ENCODE measurements around the gene LUZP2.

Gene LUZP2

GRCh38 chr11:24747275-24748251 lies 250.7 kb downstream of the LUZP2 start (continued):
- TF ChIP-seq, protein P1, sequence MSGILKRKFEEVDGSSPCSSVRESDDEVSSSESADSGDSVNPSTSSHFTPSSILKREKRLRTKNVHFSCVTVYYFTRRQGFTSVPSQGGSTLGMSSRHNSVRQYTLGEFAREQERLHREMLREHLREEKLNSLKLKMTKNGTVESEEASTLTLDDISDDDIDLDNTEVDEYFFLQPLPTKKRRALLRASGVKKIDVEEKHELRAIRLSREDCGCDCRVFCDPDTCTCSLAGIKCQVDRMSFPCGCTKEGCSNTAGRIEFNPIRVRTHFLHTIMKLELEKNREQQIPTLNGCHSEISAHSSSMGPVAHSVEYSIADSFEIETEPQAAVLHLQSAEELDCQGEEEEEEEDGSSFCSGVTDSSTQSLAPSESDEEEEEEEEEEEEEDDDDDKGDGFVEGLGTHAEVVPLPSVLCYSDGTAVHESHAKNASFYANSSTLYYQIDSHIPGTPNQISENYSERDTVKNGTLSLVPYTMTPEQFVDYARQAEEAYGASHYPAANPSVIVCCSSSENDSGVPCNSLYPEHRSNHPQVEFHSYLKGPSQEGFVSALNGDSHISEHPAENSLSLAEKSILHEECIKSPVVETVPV (CRISPR knock-in tag; IDR thresholded peaks at IDR 0.05), result no peak

DNA sequence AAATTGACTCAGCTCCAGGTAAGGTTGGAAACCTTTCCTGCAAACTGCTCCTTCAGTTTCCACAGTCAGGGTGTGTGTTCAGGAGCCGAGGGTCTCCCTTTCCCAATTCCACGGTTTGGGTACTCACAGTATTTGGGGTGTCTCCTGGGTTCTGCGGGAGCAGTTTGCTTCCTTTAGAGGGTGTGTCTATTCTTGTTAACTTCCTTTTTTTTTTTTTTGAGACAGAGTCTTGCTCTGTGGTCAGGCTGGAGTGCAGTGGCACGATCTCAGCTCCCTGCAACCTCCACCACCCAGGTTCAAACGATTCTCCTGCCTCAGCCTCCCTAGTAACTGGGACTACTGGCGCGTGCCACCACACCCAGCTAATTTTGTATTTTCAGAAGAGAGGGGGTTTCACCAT lies 251.4 kb downstream of the LUZP2 start:
- ATAC-seq, result no peak
- no peak for TF ChIP-seq POU6F1 (CRISPR knock-in tag; IDR thresholded peaks at IDR 0.05; ENCODE audit: borderline replicate concordance, low read depth)
- no peak for TF ChIP-seq SNAI2 (CRISPR knock-in tag; IDR thresholded peaks at IDR 0.05)
- no peak for TF ChIP-seq ZFP30 (CRISPR knock-in tag; IDR thresholded peaks at IDR 0.05)
- TF ChIP-seq, protein P2, sequence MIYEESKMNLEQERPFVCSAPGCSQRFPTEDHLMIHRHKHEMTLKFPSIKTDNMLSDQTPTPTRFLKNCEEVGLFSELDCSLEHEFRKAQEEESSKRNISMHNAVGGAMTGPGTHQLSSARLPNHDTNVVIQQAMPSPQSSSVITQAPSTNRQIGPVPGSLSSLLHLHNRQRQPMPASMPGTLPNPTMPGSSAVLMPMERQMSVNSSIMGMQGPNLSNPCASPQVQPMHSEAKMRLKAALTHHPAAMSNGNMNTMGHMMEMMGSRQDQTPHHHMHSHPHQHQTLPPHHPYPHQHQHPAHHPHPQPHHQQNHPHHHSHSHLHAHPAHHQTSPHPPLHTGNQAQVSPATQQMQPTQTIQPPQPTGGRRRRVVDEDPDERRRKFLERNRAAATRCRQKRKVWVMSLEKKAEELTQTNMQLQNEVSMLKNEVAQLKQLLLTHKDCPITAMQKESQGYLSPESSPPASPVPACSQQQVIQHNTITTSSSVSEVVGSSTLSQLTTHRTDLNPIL (CRISPR knock-in tag; IDR thresholded peaks at IDR 0.05; ENCODE audit: low read depth), result no peak
- TF ChIP-seq ZNF70 (CRISPR knock-in tag; IDR thresholded peaks at IDR 0.05), result no peak
- TF ChIP-seq ZNF565 (CRISPR knock-in tag; conservative IDR thresholded peaks at IDR 0.05; ENCODE audit: low read depth), result no peak
- TF ChIP-seq, protein P3, sequence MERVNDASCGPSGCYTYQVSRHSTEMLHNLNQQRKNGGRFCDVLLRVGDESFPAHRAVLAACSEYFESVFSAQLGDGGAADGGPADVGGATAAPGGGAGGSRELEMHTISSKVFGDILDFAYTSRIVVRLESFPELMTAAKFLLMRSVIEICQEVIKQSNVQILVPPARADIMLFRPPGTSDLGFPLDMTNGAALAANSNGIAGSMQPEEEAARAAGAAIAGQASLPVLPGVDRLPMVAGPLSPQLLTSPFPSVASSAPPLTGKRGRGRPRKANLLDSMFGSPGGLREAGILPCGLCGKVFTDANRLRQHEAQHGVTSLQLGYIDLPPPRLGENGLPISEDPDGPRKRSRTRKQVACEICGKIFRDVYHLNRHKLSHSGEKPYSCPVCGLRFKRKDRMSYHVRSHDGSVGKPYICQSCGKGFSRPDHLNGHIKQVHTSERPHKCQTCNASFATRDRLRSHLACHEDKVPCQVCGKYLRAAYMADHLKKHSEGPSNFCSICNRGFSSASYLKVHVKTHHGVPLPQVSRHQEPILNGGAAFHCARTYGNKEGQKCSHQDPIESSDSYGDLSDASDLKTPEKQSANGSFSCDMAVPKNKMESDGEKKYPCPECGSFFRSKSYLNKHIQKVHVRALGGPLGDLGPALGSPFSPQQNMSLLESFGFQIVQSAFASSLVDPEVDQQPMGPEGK (CRISPR knock-in tag; IDR thresholded peaks at IDR 0.05; ENCODE audit: borderline replicate concordance), result no peak
- no peak for TF ChIP-seq PPARA (CRISPR knock-in tag; IDR thresholded peaks at IDR 0.05; ENCODE audit: borderline replicate concordance)
- TF ChIP-seq OSR1 (CRISPR knock-in tag; IDR thresholded peaks at IDR 0.05), result no peak
- no peak for TF ChIP-seq ZNF8 (CRISPR knock-in tag; IDR thresholded peaks at IDR 0.05)
- TF ChIP-seq BACH2 (CRISPR knock-in tag; IDR thresholded peaks at IDR 0.05; ENCODE audit: borderline replicate concordance), result no peak
- no peak for TF ChIP-seq ISL1 (CRISPR knock-in tag; IDR thresholded peaks at IDR 0.05)
- no peak for TF ChIP-seq ESRRG (CRISPR knock-in tag; IDR thresholded peaks at IDR 0.05)
- no peak for TF ChIP-seq TOX (CRISPR knock-in tag; IDR thresholded peaks at IDR 0.05; ENCODE audit: borderline replicate concordance)

- no peak for ATAC-seq
- TF ChIP-seq PPARA (CRISPR knock-in tag; IDR thresholded peaks at IDR 0.05; ENCODE audit: borderline replicate concordance), result no peak
- TF ChIP-seq ZFP30 (CRISPR knock-in tag; IDR thresholded peaks at IDR 0.05), result no peak
- TF ChIP-seq OSR1 (CRISPR knock-in tag; IDR thresholded peaks at IDR 0.05), result no peak
- TF ChIP-seq SNAI2 (CRISPR knock-in tag; IDR thresholded peaks at IDR 0.05), result no peak
- no peak for TF ChIP-seq ZNF565 (CRISPR knock-in tag; conservative IDR thresholded peaks at IDR 0.05; ENCODE audit: low read depth)
- TF ChIP-seq, protein P1 (CRISPR knock-in tag; IDR thresholded peaks at IDR 0.05), result no peak
- no peak for TF ChIP-seq ZNF8 (CRISPR knock-in tag; IDR thresholded peaks at IDR 0.05)
- no peak for TF ChIP-seq TCF4 (CRISPR knock-in tag; IDR thresholded peaks at IDR 0.05; ENCODE audit: borderline replicate concordance)
- no peak for TF ChIP-seq ARNTL (CRISPR knock-in tag; IDR thresholded peaks at IDR 0.05; ENCODE audit: borderline replicate concordance, low read depth)
- TF ChIP-seq TOX (CRISPR knock-in tag; IDR thresholded peaks at IDR 0.05; ENCODE audit: borderline replicate concordance), result no peak
- no peak for TF ChIP-seq ISL1 (CRISPR knock-in tag; IDR thresholded peaks at IDR 0.05)
- TF ChIP-seq CSDC2 (CRISPR knock-in tag; IDR thresholded peaks at IDR 0.05), result no peak
Observed at GRCh38 chr11:24754406-24754805, 257.6 kb downstream of the LUZP2 start.
